HEK293T (cell line): Measurements from ENCODE around the gene MYOZ1.

Experiments
- BHLHE40 ChIP-seq: fragments of 450-650 bp; IDR thresholded peaks from 2 replicates; pipeline ENCODE4 v1.6.1; 2016; ENCODE audit warnings: mild to moderate bottlenecking, moderate library complexity, borderline replicate concordance
- CTBP1 ChIP-seq: fragments of 450-650 bp; IDR thresholded peaks from 2 replicates; pipeline ENCODE4 v1.6.1; 2016; ENCODE audit warnings: borderline replicate concordance
- ELF4 ChIP-seq: fragments of 450-650 bp; IDR thresholded peaks from 2 replicates; pipeline ENCODE4 v1.6.1; 2017; ENCODE audit warnings: antibody characterized with exemption
- FOXA1 ChIP-seq: fragments of 450-650 bp; IDR thresholded peaks from 2 replicates; pipeline ENCODE4 v1.6.1; 2016; ENCODE audit warnings: mild to moderate bottlenecking
- FOXM1 ChIP-seq: fragments of 450-650 bp; IDR thresholded peaks from 2 replicates; pipeline ENCODE4 v1.6.1; 2017; ENCODE audit warnings: mild to moderate bottlenecking, borderline replicate concordance
- SP1 ChIP-seq: fragments of 450-650 bp; IDR thresholded peaks from 2 replicates; pipeline ENCODE4 v1.6.1; 2017
- TARDBP ChIP-seq: fragments of 450-650 bp; IDR thresholded peaks from 2 replicates; pipeline ENCODE4 v1.6.1; 2016

DNA sequence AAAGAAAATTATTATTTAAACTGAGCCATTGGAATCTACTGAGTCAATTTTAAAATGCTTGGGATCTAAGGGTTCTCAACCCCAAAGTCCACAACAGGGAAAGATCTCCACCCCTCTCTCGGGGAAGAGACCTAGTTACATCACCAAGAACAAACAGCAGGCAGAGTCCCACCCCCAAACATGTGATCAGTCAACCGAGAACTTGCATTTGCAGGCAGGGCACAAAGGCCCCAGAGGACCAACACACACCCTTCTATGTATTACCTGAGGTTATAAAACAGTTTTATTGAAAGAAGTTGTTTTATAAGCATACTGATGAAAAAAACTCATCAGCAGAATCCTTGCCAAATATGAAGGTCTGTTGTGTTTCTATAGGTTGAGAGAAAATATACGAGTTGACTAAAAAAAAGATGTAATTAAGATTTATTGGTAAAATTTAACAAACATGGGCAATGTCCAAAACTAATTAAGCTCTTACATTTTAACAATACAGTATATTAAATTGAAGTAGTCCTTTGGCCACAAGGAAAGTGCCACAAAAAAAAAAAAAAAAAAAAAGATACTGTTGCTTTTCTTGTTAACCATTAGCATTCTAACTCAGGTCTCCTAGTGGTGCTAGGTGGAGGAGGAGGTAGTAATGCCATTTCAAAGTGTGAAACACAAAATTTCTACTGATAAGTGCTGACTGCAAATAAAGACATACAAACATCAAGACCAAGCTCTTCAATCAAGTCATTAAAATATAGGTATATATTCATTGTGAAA is 49.2 kb downstream of the MYOZ1 start:
- no peak for TF ChIP-seq SP1
- TF ChIP-seq TARDBP: no peak
- no peak for TF ChIP-seq CTBP1
- TF ChIP-seq FOXA1: no peak
- no peak for TF ChIP-seq ELF4
- TF ChIP-seq FOXM1: no peak
- no peak for TF ChIP-seq BHLHE40
